DMS53 treated with DMSO at 0.1 percent for 48 hours (cell line): ENCODE results near the gene TRIM36.
A peak's percentile ranks its signal among the peaks of the same experiment; 100 is the strongest.

Experiments used
- DNase-seq: peaks from one replicate; lab custom pipeline; 2025; ENCODE audit not compliant: unreplicated experiment; lab: John Stamatoyannopoulos, UW

The TRIM36 gene

DNA sequence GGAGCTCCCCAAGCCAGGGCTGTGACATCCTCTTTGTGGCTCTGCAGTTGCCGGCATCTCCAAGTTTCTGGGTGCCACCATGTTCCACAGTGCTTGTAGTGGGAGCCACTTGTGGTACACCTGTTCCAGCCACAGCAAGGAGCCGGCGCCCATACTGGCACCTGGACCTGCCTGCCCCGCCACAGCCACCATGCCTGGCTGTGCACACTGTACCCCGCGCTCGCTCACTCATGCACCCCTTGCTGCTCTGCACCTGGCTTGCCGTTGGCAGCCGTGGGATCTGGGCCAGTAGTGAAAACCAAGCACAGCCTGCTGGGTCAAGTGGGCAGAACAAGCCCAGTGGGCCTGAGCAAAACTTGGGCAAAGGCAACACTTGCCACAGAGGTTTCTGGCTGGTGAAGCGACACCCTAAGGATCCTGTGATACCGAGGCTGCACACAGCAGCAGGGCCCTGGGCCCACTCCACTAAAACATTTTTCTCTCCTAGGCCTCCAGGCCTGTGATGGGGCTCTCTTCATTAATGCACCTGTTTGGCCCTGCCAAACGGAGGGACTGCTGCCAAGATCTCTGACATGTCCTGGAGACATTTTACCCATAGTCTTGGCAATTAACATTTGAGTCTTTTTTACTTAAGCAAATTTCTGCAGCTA lies 2.8 kb downstream of the TRIM36 start:
- no peak for DNase-seq

DNA sequence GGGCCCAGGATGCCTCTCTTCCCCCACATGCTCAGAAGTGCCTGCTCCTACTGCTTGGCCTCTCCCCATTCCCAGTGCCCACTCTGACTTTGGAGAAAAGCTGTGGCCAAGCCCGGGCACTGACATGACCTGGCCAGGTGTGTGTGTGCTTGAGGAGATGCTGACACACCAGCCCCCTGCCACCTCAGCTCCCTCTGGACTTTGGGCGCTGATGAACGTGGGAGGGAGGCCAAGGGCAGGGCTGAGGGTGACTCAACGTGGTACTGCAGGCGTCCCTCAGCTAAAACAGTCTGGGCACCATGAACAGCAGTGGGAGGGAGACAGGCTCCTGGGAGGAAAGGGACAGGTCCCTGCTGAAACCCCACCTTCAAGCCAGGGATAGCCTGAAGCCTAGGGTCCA lies 3.9 kb downstream of the TRIM36 start:
- DNase-seq, result no peak

DNA sequence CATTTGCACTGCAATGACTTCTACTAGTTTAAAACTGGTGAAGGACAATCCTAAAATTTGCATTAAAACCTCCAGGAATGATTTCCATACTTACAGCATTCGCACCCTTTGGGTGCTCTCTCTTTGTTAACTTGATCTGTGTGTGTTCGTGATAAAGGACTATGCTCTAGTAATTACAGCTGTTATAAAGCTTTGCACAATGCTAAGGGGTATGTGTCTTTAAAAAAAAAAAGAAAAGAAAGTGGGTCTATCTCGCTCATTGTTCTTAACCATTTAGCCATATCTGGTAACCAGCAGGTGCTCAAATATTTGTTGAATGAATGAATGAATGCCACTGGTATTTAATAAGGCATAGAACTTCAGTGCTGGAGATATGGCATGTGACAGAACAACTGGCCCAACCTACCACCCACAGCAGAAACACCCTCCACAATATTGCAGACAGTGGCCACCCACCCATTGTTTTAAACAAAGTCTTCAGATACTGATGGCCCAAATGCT lies 8.7 kb downstream of the TRIM36 start:
- DNase-seq, result peak; percentile 92

DNA sequence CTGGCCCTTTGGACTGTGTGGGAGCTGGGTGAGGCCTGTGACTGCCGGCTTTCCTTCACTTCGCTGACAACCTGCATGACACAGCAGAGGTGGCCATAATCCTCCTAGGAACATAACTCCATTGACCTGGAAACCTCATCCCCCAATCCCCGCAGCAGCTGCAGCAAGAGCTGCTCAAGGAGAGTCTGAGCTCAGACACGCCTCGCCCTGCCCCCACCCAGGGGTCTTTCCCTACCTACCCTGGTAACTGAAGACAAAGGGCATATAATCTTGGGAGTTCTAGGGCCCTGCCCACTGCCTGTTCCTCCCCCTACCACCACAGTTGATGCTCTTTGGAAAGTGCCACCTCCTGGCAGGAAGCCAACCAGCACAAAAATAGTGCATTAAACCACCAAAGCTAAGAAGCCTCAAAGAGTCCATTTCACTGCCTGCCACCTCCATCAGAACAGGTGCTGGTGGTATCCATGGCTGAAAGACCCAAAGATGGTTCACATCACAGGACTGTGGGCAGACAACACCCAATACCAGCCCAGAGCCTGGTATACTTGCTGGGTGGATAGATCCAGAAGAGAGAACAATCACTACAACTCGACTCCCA lies 18.4 kb downstream of the TRIM36 start:
- DNase-seq, result no peak

DNA sequence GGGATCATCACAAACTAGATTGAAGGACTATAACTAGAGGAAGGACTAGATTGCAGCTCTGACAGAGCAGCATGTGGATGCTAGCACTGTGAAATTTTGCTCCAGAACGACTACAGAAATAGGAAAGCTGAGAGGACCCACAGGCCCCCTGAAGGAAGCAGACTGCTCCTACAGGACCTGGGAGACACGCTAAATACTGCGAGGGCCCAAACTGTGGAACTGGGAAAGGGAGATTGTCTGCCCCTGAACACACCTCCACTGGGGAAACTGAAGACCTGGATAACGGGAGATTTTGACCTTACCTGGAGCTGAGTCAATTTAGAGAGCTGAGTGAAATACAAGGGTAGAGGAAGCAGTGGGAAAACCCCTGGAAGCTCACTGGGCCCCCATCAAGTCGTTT lies 19.2 kb downstream of the TRIM36 start:
- DNase-seq, result no peak

DNA sequence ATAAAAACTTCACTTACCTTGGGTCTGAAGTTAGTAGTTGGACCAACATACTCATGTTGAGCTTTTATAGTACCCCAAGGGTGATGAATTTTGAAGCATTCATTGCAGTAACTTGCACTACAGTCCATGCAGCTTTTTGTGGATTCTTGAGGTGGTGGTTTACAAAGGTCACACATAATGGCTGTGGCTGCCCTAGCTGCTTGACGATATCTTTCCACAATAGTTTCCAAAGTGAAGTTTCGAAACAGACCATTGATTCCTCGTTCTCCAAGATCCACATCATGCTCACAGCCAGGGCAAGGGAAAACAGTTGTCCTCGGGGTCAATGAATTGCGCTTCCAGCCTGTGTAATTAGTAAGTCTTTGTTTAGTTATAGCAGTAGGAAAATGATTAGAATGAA lies 22.7 kb downstream of the TRIM36 start:
- DNase-seq, result no peak

DNA sequence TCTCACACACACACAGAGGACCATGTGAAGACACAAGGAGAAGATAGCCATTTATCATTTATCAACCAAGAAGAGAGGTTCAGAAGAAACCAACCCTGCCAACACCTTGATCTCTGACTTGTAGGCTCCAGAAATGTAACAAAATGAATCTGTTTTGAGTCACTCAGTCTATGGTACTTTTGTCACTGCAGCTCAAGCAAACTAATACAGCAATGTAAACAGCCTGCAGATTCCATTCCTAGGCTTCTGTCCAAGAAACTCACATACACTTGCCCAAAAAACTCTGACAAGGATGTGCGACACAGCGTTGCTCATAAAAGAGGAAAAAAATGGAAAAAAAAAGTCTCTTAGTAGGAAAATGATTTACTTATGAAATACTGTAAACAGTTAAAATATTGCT lies 33.4 kb downstream of the TRIM36 start:
- DNase-seq, result no peak

DNA sequence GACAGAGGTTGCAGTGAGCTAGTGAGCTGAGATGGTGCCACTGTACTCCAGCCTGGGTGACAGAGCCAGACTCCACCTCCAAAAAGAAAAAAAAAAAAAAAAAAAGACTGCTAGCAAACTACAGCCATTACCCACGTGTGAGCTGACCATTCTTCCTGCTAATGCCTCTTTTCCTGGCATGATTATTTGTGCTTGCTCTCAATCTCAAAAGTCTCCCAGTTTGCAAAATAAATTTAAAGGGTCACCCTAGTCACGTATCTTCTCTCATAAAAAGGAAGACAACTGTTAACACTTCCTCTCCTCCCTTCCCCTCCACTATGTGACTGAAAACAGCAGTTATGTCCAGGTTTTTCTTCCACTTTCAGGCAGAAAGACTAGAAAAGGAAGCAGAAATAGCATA lies 37.2 kb downstream of the TRIM36 start:
- no peak for DNase-seq

DNA sequence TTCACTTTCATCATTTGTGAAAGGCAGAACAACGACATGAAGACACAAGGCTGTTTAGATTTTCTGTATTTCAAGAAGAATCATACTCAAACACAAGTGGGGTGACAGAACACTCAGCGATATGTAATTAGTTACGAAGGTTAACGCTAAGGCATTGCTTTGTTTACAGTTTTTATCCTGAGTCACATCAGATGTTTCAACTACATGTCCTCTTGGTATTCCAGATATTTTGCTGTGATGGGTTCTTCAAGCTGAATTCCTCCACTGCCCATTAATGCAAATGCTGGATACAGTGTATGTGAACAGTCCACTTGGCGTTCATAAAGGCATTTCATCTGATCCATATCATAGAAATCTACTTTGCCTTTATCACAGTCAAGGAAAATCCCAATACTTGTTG lies 43.4 kb downstream of the TRIM36 start:
- no peak for DNase-seq

DNA sequence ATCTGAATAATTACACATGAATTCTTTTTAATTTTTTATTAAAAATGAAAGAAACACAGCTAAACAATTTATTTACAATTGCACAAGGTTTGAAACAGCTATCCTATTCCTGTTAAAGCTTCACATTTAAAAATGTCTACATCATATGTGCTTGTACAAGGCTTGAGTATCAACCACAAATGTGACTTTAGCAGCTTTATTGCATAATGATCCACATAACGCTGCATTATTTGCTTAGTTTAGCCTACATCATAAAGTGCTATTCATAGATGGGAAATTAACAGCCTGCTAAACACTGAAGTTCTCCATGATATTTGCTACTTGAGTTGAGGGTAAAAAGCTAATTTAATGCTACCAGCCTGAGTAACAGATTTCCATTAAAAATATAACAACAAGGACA lies 45.0 kb downstream of the TRIM36 start:
- no peak for DNase-seq

DNA sequence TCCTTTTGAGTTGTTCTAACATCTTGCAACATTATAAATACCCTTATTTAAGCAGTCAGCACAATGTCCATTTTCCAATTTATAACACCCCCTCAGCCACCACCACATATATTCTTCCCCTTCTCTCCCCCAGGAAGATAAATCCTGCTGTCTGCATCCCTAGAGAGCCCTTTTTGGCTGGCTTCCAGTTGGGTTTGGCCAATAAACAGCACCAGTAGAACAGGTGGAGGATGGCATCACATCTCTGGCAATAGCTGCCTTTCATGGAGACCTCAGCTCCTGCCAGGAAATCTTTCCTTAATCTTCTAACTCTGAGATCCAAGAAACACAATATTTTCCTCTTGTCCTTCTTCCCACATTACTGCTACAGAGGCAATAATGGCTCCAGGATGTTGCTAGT lies 53.7 kb downstream of the TRIM36 start:
- DNase-seq, result no peak

DNA sequence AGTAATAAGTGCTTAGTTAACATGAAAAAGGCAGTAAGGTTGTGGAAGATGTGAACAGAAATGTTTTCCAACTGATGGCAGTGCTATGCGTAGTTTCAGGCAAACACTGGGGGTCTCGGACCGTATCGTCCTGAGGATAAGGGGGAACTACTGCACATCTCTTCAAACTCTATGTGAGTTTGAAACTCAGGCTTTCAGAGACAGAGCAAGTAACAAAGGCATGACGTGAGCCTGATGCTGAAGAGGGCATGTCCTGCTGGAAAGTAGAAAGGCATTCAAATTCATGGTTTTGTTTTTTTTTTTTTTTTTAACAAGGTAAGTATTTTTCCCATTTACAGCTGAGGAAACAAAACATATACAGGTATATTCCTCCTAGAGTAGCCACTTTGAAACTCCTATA lies 59.9 kb downstream of the TRIM36 start:
- no peak for DNase-seq

DNA sequence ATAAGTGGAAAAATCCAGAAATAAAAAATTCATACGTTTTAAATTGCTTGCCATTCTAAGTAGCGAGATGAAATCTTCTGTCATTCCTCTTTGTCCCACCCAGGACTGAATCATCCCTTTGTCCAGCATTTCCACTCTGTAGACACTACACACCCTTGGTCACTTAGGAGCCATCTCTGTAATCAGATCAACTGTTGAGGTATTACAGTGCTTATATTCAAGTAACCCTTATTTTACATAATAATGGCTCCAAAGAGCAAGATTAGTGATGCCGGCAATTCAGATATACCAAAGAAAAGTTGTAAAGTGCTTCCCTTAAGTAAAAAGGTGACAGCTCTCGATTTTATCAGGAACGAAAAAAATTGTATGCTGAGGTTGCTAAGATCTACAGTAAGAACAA lies 60.4 kb downstream of the TRIM36 start:
- no peak for DNase-seq

DNA sequence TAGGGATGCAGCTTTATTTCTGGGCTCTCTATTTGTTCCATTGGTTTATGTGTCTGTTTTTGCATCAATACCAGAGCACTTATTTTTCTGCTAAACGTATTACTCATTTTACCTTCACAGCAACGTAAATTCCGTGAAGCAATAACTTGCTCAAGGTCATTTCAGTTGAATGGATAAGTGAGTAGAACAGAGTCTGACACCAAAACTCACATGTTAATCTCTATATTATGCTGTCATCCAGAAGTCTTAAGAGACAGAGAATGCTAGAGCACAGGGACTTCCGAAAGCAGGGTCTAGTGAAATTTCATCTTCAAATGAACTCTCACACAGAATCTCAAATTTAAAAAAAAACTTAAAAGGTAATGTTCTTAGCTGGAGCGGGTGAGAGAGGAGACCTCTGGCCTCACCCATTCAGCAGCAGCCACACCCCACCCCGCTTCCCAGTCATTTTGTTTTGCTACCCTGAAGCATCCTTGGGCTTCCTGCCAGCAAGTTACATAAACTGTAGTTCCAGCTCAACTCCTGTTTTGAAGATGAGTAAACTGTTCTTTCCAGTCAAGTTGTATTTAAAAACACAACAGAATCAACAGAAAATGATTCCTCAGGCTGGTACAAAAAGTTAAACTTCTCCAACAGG lies 69.3 kb downstream of the TRIM36 start:
- DNase-seq, result no peak

DNA sequence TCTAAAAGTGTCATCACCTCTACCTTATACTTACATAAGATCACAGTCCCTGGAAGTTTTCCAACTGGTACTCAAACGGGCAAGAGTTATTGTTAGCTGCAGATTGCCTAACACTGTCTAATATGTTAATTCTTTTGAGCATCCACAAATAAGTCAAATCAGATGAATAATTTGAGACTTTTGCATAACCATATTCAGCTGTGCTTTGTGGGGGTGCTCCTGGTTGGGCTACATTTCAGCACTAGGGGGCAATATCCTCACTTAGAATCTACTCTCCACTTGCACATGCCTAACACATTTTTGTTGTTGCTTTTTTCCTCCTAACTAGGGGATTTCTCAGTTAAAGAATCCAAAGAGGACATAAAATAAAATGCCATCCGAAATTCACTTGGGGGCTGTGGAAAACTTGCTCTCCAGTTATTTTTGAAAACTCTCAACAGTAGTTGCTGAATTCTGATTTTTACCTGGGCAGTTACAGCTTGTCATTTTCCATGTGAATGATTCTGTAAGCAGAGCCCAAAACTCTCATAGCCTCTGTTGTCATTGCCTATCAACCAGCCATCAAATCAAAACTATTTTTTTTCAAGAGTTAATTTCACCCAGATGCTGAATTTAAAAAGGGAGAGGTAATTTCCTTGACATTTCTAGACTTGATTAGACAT lies 71.5 kb downstream of the TRIM36 start:
- peak; percentile 40 for DNase-seq

DNA sequence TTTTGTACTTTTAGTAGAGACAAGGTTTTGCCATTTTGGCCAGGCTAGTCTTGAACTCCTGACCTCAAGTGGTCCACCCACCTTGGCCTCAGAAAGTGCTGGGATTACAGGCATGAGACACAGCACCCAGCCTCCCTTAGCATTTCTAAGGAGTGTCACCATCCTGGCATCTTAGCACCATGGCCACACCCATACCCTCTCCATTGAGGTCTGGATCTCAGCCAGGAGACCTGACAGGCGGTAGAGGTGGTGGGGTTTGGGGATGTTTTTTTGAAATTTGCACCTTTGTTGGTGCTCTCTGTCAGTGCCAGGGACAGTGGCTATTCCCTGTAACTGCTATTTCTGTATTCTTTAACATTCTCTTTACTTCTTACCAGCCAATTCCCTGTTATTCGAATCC lies 72.5 kb downstream of the TRIM36 start:
- DNase-seq, result no peak

DNA sequence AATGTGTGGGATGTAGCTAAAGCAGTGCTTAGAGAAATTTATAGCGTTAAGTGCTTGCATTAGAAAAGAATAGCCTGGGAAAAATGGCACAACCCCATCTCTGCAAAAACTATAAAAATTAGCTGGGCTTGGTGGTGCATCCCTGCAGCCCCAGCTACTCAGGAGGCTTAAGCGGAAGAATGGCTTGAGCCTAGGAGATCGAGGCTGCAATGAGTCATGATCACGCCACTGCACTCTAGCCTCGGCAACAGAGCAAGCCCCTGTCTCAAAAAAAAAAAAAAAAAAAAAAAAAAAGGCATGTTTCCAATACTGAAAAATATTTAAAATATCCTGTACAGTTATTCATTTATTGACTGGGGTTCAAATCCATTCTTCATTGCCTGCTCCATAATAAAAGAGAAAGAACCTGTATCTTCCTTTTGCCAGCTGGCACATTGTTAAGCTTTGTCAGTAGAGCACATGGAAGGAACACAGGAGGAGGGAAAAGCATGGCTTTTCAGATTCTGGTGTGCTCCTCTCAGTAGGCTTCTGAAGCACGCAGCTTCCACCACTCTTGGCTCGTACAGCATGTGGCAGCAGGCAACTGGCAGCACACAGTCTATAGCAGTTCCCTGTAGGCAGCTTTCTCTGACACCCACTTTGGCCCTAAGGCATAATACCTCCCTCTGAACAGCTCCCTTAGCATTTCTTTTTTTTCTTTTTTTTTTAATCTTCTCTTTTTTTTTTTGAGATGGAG lies 73.5 kb downstream of the TRIM36 start:
- no peak for DNase-seq

DNA sequence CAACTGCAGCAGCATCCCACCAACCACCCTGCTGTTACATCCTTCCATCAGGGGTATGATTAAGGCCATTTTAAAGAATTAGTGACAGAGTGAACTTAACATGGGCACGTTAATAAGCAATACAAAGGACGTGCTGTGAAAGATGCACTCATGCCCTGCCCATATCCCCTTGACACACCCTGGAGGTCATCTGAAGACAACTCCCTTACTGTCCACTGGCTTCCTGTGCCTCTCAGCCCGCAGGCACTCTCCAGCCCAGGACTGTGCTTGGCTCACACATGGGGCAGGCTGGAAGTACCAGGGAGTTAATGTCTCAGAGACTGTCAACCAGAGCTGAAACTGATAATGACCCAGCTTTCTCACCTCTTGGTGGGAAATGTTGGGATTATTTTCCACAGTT lies 81.8 kb downstream of the TRIM36 start:
- no peak for DNase-seq

DNA sequence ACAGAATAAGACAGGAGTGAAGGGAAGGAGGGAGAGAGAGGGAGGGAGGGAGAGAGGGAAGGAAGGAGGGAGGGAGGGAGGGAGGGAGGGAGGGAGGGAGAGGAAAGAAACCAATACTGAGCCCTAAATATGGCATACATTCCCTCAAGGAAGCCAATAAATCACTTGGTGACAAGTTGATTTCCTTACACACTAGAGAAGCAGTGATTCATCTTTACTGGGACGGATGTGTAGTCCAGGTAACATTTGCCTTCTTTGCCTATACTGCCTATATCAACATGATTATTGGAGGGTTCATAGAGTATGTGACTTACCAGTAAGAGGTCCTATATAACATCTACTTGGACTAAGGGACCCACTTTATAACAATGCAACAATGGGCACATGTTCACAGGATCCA lies 83.2 kb downstream of the TRIM36 start:
- no peak for DNase-seq

DNA sequence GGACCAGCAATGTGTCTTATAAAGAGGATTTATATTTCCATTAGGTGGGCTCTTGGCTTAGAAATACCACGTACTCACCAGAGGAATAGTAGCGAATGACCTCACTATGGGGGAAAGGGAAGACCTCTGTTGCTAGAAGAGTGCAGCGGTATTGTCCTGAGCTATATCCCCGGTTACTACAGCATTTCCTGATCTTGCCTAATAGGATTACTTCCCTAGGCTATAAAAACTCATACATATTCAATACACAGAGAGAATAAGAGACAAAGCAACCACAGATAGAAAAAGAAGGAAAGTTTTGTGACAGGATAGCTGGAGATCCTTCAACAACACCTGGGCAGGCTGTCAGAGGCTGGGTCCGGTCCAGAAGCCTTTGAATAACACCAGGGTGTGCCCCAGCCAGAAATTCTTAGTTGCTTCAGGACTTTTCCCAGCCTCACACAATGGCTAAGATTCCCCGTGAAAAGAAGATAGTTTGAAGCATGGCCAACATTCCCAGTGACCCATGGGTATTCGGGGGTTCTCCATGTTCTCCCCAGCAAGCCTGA lies 85.4 kb downstream of the TRIM36 start:
- DNase-seq, result no peak
